ENCODE results near the gene EPHA6. TPM values are rescaled to one million over a fixed set of nuclear protein-coding genes. Genes with fewer than 3 reads are reported as not detected.
"Not testable (repeated sequence)": the region's sequence is repeated elsewhere in the genome, so short reads cannot be mapped to it uniquely, and the experiment has no call there.

Gene EPHA6
- total RNA-seq, 1 experiment from 2014 or later, result 3.6 TPM

DNA sequence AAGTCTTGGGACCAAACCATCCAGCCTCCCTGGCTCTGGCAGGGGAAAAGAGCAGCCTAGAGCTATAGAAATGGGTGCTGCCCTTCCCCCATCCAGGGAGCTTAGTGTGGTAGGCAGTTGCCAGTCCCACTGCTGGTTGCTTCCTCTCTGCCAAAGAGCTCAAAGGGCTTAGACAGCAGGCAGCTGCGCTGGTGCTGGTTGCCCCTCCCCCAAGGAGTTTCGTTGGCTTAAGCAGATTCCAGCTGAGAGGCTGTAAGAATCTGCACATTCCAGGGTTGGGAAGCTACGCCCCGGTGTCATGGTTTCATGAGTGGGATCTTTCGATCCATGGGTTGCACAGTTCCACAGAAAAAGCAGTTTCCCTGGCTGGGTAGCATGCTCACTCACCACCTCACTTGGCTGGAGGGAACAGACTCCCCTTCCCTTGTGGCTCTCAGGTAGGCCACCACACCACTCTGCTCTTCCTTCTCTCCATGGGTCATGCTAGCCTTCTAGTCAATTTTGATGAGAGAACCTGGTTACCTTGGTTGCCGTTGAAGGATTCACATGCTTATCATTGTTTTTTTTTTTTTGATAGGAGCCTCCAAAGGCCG lies 195.1 kb downstream of the EPHA6 start:
- no peak overlapping the region for H3K9ac ChIP-seq (ENCODE audit: low read length)
- no peak for DNase-seq
- no peak overlapping the region for H3K4me2 ChIP-seq (ENCODE audit: low read length)
- TF ChIP-seq EZH2phosphoT487 (IDR thresholded peaks at IDR 0.05; ENCODE audit: borderline replicate concordance, low read length) (no peak), EZH2 (IDR thresholded peaks at IDR 0.05; ENCODE audit: low read length, unreplicated experiment) (no peak), CTCF (conservative IDR thresholded peaks at IDR 0.05; ENCODE audit: low read depth, low read length) (no peak)
- BruUV-seq (replicated peaks), result no TSS peak
- H3K4me1 ChIP-seq (ENCODE audit: insufficient read depth, low read length), result no peaks in the 10 kb centered on the region
- no peaks in the 10 kb centered on the region for H3K27me3 ChIP-seq (ENCODE audit: low read length)
- no peaks in the 10 kb centered on the region for H3K79me2 ChIP-seq (ENCODE audit: low read length)
- intact Hi-C loops (cut with micrococcal nuclease), result no loop called here
- H2AFZ ChIP-seq (ENCODE audit: low read length), result no peak overlapping the region
- no peaks in the 10 kb centered on the region for H3K9me2 ChIP-seq (replicated peaks; ENCODE audit: low read length)
- no peaks in the 10 kb centered on the region for H3K36me3 ChIP-seq (ENCODE audit: low read depth, low read length)
- no peak overlapping the region for H3K4me3 ChIP-seq (ENCODE audit: low read length)
- H4K20me1 ChIP-seq (ENCODE audit: low read length), result no peaks in the 10 kb centered on the region
- ATAC-seq, result no peak
- POLR2A ChIA-PET (ENCODE audit: unreplicated experiment), result no interaction called here
- CTCF ChIA-PET, result no interaction called here
- H3K27ac ChIP-seq (ENCODE audit: low read length), result no peak overlapping the region
- no peaks in the 10 kb centered on the region for H3K9me3 ChIP-seq (ENCODE audit: low read length)
- H3F3A ChIP-seq (ENCODE audit: low read length, unreplicated experiment), result no peaks in the 10 kb centered on the region

DNA sequence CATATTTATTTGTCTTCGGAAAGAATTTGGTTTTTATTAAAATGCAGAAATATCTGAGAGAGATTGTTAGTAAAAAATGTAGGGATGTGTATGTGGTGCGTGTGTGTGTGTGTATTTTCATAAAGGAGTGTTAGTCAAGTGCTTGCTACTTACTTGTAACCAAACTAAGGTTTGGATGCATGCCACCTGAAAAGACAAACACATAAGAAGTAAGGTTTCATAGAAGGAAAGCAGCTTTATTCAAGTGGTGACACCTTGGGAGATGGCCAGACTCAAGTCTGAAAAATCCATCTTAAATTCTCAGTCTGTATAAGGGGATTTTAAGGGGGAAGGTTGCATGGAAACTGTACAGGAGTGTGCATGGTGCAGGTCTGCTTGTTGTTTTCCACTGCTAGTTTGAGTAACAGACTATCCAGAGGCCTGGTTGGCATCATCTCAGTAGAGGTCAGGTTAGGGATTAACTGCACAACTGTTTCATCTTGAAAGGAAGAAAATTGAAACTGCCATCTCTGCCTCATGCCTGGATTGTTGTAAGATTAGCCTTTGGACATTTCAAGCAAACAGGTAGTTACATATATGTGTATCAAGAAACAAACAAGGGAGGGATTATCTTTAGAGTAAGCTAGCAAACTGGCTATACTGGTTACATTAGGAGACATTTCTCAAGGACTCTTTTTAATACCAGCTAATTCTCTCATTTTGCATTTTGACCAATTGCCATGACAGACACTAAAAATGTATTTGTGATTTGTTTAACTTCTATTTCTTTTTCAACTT lies 196.7 kb downstream of the EPHA6 start:
- H3K9ac ChIP-seq (ENCODE audit: low read length), result no peak overlapping the region
- H3K4me1 ChIP-seq (ENCODE audit: insufficient read depth, low read length), result no peaks in the 10 kb centered on the region
- CTCF ChIA-PET, result no interaction called here
- ATAC-seq, result no peak
- no peak for TF ChIP-seq EZH2 (IDR thresholded peaks at IDR 0.05; ENCODE audit: low read length, unreplicated experiment)
- TF ChIP-seq CTCF (conservative IDR thresholded peaks at IDR 0.05; ENCODE audit: low read depth, low read length), result no peak
- no peak for TF ChIP-seq EZH2phosphoT487 (IDR thresholded peaks at IDR 0.05; ENCODE audit: borderline replicate concordance, low read length)
- no peak overlapping the region for H3K27ac ChIP-seq (ENCODE audit: low read length)
- POLR2A ChIA-PET (ENCODE audit: unreplicated experiment), result no interaction called here
- no peak overlapping the region for H3K4me3 ChIP-seq (ENCODE audit: low read length)
- no peak overlapping the region for H3K4me2 ChIP-seq (ENCODE audit: low read length)
- intact Hi-C loops (cut with micrococcal nuclease), result no loop called here
- H3K36me3 ChIP-seq (ENCODE audit: low read depth, low read length), result no peaks in the 10 kb centered on the region
- DNase-seq, result no peak
- H4K20me1 ChIP-seq (ENCODE audit: low read length), result no peaks in the 10 kb centered on the region
- no peaks in the 10 kb centered on the region for H3K79me2 ChIP-seq (ENCODE audit: low read length)
- H3K9me2 ChIP-seq (replicated peaks; ENCODE audit: low read length), result no peaks in the 10 kb centered on the region
- H3F3A ChIP-seq (ENCODE audit: low read length, unreplicated experiment), result no peaks in the 10 kb centered on the region
- BruUV-seq (replicated peaks), result no TSS peak
- H3K27me3 ChIP-seq (ENCODE audit: low read length), result no peaks in the 10 kb centered on the region
- H3K9me3 ChIP-seq (ENCODE audit: low read length), result no peaks in the 10 kb centered on the region
- H2AFZ ChIP-seq (ENCODE audit: low read length), result no peak overlapping the region

- DNase-seq, result no peak
- Histone ChIP-seq H3K27me3 (ENCODE audit: low read length) (no peaks in the 10 kb centered on the region), H3K36me3 (ENCODE audit: low read depth, low read length) (no peaks in the 10 kb centered on the region), H3K79me2 (ENCODE audit: low read length) (no peaks in the 10 kb centered on the region), H3K9me2 (replicated peaks; ENCODE audit: low read length) (no peaks in the 10 kb centered on the region), H3K9ac (ENCODE audit: low read length) (no peak overlapping the region), H3K4me2 (ENCODE audit: low read length) (no peak overlapping the region), H4K20me1 (ENCODE audit: low read length) (no peaks in the 10 kb centered on the region), H3K27ac (ENCODE audit: low read length) (no peak overlapping the region), H3K9me3 (ENCODE audit: low read length) (no peaks in the 10 kb centered on the region), H3F3A (ENCODE audit: low read length, unreplicated experiment) (no peaks in the 10 kb centered on the region), H3K4me3 (ENCODE audit: low read length) (no peak overlapping the region), H3K4me1 (ENCODE audit: insufficient read depth, low read length) (no peaks in the 10 kb centered on the region), H2AFZ (ENCODE audit: low read length) (no peak overlapping the region)
- no peak for ATAC-seq
- ChIA-PET CTCF (no interaction called here), POLR2A (ENCODE audit: unreplicated experiment) (no interaction called here)
- TF ChIP-seq CTCF (conservative IDR thresholded peaks at IDR 0.05; ENCODE audit: low read depth, low read length), result no peak
- TF ChIP-seq EZH2 (IDR thresholded peaks at IDR 0.05; ENCODE audit: low read length, unreplicated experiment), result no peak
- TF ChIP-seq EZH2phosphoT487 (IDR thresholded peaks at IDR 0.05; ENCODE audit: borderline replicate concordance, low read length), result no peak
- intact Hi-C loops (cut with micrococcal nuclease), result no loop called here
- BruUV-seq (replicated peaks), result no TSS peak
Measured at GRCh38 chr3:97021778-97022177, 207.4 kb downstream of the EPHA6 start.

- H3K9me3 ChIP-seq (ENCODE audit: low read length); ATAC-seq; POLR2A ChIA-PET (ENCODE audit: unreplicated experiment); H3K27ac ChIP-seq (ENCODE audit: low read length); H3K27me3 ChIP-seq (ENCODE audit: low read length); H3F3A ChIP-seq (ENCODE audit: low read length, unreplicated experiment); H4K20me1 ChIP-seq (ENCODE audit: low read length); H3K4me2 ChIP-seq (ENCODE audit: low read length); H3K4me3 ChIP-seq (ENCODE audit: low read length); intact Hi-C loops (cut with micrococcal nuclease); CTCF ChIA-PET; DNase-seq; H3K9ac ChIP-seq (ENCODE audit: low read length); H3K4me1 ChIP-seq (ENCODE audit: insufficient read depth, low read length); H3K36me3 ChIP-seq (ENCODE audit: low read depth, low read length); H3K9me2 ChIP-seq (replicated peaks; ENCODE audit: low read length); H2AFZ ChIP-seq (ENCODE audit: low read length); BruUV-seq (replicated peaks); H3K79me2 ChIP-seq (ENCODE audit: low read length): not testable (repeated sequence)
Measured at GRCh38 chr3:97025612-97026011, 211.2 kb downstream of the EPHA6 start.
